Omental fat pad (tissue), 4 donors: ENCODE results near the gene DOCK4. TPM values are rescaled to one million over a fixed set of nuclear protein-coding genes. Genes with fewer than 3 reads are reported as not detected.

Experiments
- ATAC-seq: fragments of 150-250 bp; one replicate; pipeline ENCODE4 v1.9.1; 2016; ENCODE audit warnings: mild to moderate bottlenecking, moderate library complexity; ENCODE audit not compliant: low FRiP score
- DNase-seq: peaks from one replicate; pipeline ENCODE4 v3.0.0-alpha.2; 2019; ENCODE audit warnings: low spot score
- CTCF ChIP-seq, 3 donors: fragments of 450-650 bp; IDR thresholded peaks; one replicate each; pipeline ENCODE4 v1.5.1; 2016 to 2017; ENCODE audit warnings: antibody characterized with exemption in 3 of 3, mild to moderate bottlenecking in 3 of 3, moderate library complexity in 2 of 3
- total RNA-seq, 4 donors: library from RNA; depleted of rRNA; stranded (reverse); fragments of >200 nt; gene quantifications; one replicate each; pipeline ENCODE4 v1.1.0, GENCODE V29; 2016

The DOCK4 gene
- total RNA-seq, 4 donors from 2014 or later, result 47.5 to 86.9 (median 59.7) TPM

DNA sequence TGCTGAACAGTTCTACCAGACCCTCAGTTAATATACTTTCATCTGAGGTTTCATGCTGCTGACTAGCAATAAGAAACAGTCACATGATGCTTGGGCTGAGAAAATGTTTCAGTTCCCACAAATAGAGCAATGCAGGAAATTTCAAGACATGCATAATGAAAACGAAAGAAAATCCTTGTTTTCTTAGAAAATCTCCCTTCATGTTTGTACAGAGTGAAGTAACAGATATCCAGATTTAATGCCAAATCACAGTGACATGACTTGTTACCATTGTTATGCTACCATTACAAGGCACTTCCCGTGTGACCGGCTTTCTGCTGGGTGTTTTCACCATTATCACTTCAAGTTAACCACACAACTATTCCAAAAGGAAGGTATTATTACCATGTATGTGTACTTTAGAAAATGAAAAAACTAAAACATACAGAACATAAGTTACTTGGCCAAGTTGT is 121.7 kb downstream of the DOCK4 start:
- ATAC-seq (peak; percentile 27), DNase-seq (no peak)
- TF ChIP-seq CTCF (IDR thresholded peaks at IDR 0.05), result no peak

GRCh38 chr7:112083776-112084355 is 122.3 kb downstream of the DOCK4 start:
- no peak for TF ChIP-seq CTCF (IDR thresholded peaks at IDR 0.05)
- no peak for DNase-seq
- no peak for ATAC-seq

- no peak for DNase-seq
- no peak for ATAC-seq
- no peak for TF ChIP-seq CTCF (IDR thresholded peaks at IDR 0.05)
Measured at GRCh38 chr7:112082306-112082705, 123.9 kb downstream of the DOCK4 start.

GRCh38 chr7:112081778-112082177 is 124.4 kb downstream of the DOCK4 start:
- DNase-seq (no peak), ATAC-seq (no peak)
- no peak for TF ChIP-seq CTCF (IDR thresholded peaks at IDR 0.05)

- ATAC-seq, result no peak
- no peak for TF ChIP-seq CTCF (IDR thresholded peaks at IDR 0.05)
- DNase-seq, result no peak
Measured at GRCh38 chr7:112080978-112081377, 125.2 kb downstream of the DOCK4 start.

DNA sequence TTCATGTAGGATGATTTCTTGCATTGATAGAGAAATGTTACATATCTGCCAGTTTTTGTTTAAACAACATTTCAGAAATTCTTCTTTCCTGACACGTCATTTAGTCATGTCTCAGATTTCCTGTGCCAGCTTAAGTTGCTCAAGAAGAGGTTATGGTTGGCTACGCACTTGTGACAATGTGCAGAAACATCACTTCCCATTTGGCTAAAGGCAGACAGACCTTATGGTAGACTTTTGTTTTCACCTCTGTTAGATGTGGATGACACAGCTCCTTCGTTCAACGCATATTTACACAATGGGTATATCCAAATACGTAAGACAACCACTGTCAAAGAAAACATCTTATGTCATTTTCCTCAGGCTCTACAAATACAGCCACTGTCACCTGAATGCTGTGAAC is 125.8 kb downstream of the DOCK4 start:
- DNase-seq, result no peak
- no peak for TF ChIP-seq CTCF (IDR thresholded peaks at IDR 0.05)
- peak; percentile 74 for ATAC-seq

DNA sequence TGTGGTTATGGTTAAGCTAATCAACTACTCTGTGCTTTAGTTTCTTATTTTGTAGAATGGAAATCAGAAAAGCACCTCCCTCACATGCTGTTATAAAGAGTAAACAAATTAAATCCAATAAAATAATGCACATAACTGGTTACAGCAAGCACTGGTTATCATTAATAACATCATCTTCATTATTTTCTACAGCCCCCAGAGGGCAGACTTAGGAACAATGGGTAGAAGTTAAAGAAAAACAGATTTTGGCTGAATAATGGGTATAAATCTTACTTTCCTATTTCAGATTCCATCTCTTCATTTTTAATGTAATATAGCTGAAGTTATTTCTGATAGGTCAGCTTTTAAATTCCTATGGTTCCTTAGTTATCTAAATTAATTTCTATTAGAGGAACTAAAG is 126.5 kb downstream of the DOCK4 start:
- DNase-seq (no peak), ATAC-seq (no peak)
- TF ChIP-seq CTCF (IDR thresholded peaks at IDR 0.05), result no peak
